Pericardium fibroblast (primary cell): ENCODE results near the gene DEFB116. TPM values are rescaled to one million over a fixed set of nuclear protein-coding genes. Genes with fewer than 3 reads are reported as not detected.

ENCODE experiments used
- total RNA-seq: library from RNA; depleted of rRNA; stranded (reverse); fragments of >200 nt; gene quantifications from 2 replicates; pipeline ENCODE4 v1.2.3, GENCODE V29; 2015

The DEFB116 gene, protein sequence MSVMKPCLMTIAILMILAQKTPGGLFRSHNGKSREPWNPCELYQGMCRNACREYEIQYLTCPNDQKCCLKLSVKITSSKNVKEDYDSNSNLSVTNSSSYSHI
- total RNA-seq: not detected in 2 replicates

DNA sequence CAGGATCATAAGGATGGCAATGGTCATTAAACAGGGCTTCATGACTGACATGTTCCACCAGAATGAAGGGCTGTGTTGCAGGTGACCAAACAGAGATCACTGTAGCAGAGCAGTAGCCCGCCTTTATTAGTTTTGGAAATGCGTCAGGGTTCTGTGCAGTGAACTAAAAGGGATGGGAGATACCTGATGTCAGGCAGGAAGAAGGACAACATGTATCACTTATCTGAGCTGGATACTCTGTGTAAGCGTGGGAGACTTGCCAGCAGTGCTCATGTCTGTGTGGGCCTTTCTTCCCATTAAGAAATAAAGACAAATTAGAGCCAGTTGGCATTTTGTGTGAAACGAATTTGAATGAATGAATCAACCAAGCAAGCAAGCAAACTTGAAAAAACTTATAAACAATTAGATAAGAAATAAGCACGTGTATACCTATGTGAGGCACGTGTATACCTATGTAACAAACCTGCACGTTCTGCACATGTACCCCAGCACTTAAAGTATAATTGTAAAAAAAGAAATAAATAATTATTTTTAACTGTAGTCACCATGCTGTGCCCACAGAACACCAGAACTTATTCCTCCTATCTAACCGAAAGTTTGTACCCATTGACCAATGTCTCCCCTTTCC, at the start of gene DEFB116:
Gene DEFB116, minus strand, starts transcription at position 51 of the 628 bp plus-strand sequence. Its CDS starts 0 bp downstream, at position 51.

DNA sequence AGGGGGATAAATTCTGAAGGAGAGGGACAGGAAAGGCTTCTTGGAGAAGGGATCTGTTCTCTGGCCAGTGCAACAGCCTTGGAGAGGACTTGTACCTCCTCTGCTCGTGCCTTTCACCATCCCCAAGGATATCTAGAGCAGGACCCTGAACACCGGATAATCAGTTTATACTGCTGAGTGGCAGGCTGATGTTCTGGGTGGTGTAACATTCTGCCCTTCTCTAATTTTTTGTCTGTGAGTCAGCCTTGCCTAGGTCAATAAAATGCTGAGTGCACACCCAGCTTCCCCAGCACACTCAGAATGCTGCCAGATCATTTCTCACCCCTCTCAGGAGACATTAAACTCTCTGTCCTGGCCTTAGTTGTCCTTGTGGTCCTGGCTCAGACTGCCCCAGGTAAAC, 51.0 kb downstream of the DEFB116 start, which contains the start of gene DEFB115:
Gene DEFB115, plus strand, starts transcription at position 301 of the 400 bp plus-strand sequence. Its CDS starts 0 bp downstream, at position 301.

Other genes with a start within 250 kb of the DEFB116 start
- not detected in 2 replicates for gene DEFB115, start 50.9 kb downstream of the DEFB116 start, total RNA-seq
- gene DEFB118, start 60.0 kb upstream of the DEFB116 start, total RNA-seq: not detected in 2 replicates
- not detected in 2 replicates for gene DEFB119, start 82.0 kb upstream of the DEFB116 start, total RNA-seq
- gene DEFB121, start 97.6 kb upstream of the DEFB116 start, total RNA-seq: not detected in 2 replicates
- gene DEFB123, start 132.0 kb upstream of the DEFB116 start, total RNA-seq: not detected in 2 replicates
- 2.1 TPM in 1 of 2 replicates, not detected in the other for gene DEFB124, start 166.5 kb upstream of the DEFB116 start, total RNA-seq
- 1.1 and 4.1 TPM in 2 replicates for gene REM1, start 166.7 kb upstream of the DEFB116 start, total RNA-seq
- 80.9 and 109 TPM in 2 replicates for gene HM13, start 205.9 kb upstream of the DEFB116 start, total RNA-seq